ENCODE measurements around the gene APCDD1. TPM values are rescaled to one million over a fixed set of nuclear protein-coding genes. Genes with fewer than 3 reads are reported as not detected.
A peak's percentile ranks its signal among the peaks of the same experiment; 100 is the strongest.

Gene APCDD1
- total and polyA plus RNA-seq, 2 experiments from 2014 or later: 69.6 to 114 TPM

- H2AFZ ChIP-seq: no peak overlapping the region
Measured at GRCh38 chr18:10432781-10433180, 21.7 kb upstream of the APCDD1 start.

GRCh38 chr18:10436160-10436559, 18.3 kb upstream of the APCDD1 start:
- no peaks in the 10 kb centered on the region for H3K79me2 ChIP-seq
- H3K4me3 ChIP-seq: no peak overlapping the region
- H2AFZ ChIP-seq: no peak overlapping the region
- no peaks in the 10 kb centered on the region for H3K27me3 ChIP-seq
- H3K4me1 ChIP-seq (ENCODE audit: insufficient read depth): peaks cover 7% of the 10 kb centered on the region
- TF ChIP-seq EZH2 (IDR thresholded peaks at IDR 0.05; ENCODE audit: borderline replicate concordance) (no peak), CTCF (IDR thresholded peaks at IDR 0.05; ENCODE audit: poor library complexity) (no peak), EZH2phosphoT487 (IDR thresholded peaks at IDR 0.05; ENCODE audit: low read depth, severe bottlenecking, unreplicated experiment) (no peak)
- H3K4me2 ChIP-seq: no peak overlapping the region
- H3K9me2 ChIP-seq (replicated peaks; ENCODE audit: insufficient read depth): no peaks in the 10 kb centered on the region
- no peaks in the 10 kb centered on the region for H4K20me1 ChIP-seq (ENCODE audit: insufficient read depth, poor library complexity, severe bottlenecking)
- no peaks in the 10 kb centered on the region for H3K9me3 ChIP-seq (ENCODE audit: low read depth)
- no peaks in the 10 kb centered on the region for H3K36me3 ChIP-seq (replicated peaks; ENCODE audit: insufficient read depth, low read depth)
- DNase-seq (ENCODE audit: low spot score): no peak
- H3K27ac ChIP-seq: no peak overlapping the region
- WGBS (ENCODE audit: low lambda C conversion rate, missing lambda C conversion rate): 76% methylated on average over 3 of the region's 3 CpGs

More at GRCh38 chr18:10432781-10433180, 21.7 kb upstream of the APCDD1 start:
- TF ChIP-seq EZH2 (IDR thresholded peaks at IDR 0.05; ENCODE audit: borderline replicate concordance) (no peak), CTCF (IDR thresholded peaks at IDR 0.05; ENCODE audit: poor library complexity) (no peak), EZH2phosphoT487 (IDR thresholded peaks at IDR 0.05; ENCODE audit: low read depth, severe bottlenecking, unreplicated experiment) (no peak)
- H3K27me3 ChIP-seq: no peaks in the 10 kb centered on the region
- WGBS (ENCODE audit: low lambda C conversion rate, missing lambda C conversion rate): 65% methylated on average over 7 of the region's 7 CpGs
- no peaks in the 10 kb centered on the region for H3K36me3 ChIP-seq (replicated peaks; ENCODE audit: insufficient read depth, low read depth)
- H3K9me3 ChIP-seq (ENCODE audit: low read depth): no peaks in the 10 kb centered on the region
- H3K4me2 ChIP-seq: no peak overlapping the region
- H3K27ac ChIP-seq: no peak overlapping the region
- peaks cover 7% of the 10 kb centered on the region for H3K4me1 ChIP-seq (ENCODE audit: insufficient read depth)
- no peaks in the 10 kb centered on the region for H4K20me1 ChIP-seq (ENCODE audit: insufficient read depth, poor library complexity, severe bottlenecking)
- no peaks in the 10 kb centered on the region for H3K79me2 ChIP-seq
- DNase-seq (ENCODE audit: low spot score): peak; percentile 25
- no peaks in the 10 kb centered on the region for H3K9me2 ChIP-seq (replicated peaks; ENCODE audit: insufficient read depth)
- H3K4me3 ChIP-seq: no peak overlapping the region

GRCh38 chr18:10437837-10438236, 16.6 kb upstream of the APCDD1 start:
- no peak overlapping the region for H3K4me3 ChIP-seq
- H3K4me2 ChIP-seq: no peak overlapping the region
- H2AFZ ChIP-seq: no peak overlapping the region
- no peaks in the 10 kb centered on the region for H3K9me3 ChIP-seq (ENCODE audit: low read depth)
- TF ChIP-seq EZH2phosphoT487 (IDR thresholded peaks at IDR 0.05; ENCODE audit: low read depth, severe bottlenecking, unreplicated experiment) (no peak), EZH2 (IDR thresholded peaks at IDR 0.05; ENCODE audit: borderline replicate concordance) (no peak), CTCF (IDR thresholded peaks at IDR 0.05; ENCODE audit: poor library complexity) (peak; percentile 43)
- no peaks in the 10 kb centered on the region for H3K79me2 ChIP-seq
- H3K4me1 ChIP-seq (ENCODE audit: insufficient read depth): peaks cover 4% of the 10 kb centered on the region
- DNase-seq (ENCODE audit: low spot score): no peak
- H3K27ac ChIP-seq: no peak overlapping the region
- no peaks in the 10 kb centered on the region for H3K27me3 ChIP-seq
- H3K36me3 ChIP-seq (replicated peaks; ENCODE audit: insufficient read depth, low read depth): no peaks in the 10 kb centered on the region
- no peaks in the 10 kb centered on the region for H3K9me2 ChIP-seq (replicated peaks; ENCODE audit: insufficient read depth)
- H4K20me1 ChIP-seq (ENCODE audit: insufficient read depth, poor library complexity, severe bottlenecking): no peaks in the 10 kb centered on the region

GRCh38 chr18:10439898-10440297, 14.5 kb upstream of the APCDD1 start:
- Histone ChIP-seq H2AFZ (no peak overlapping the region), H3K9me2 (replicated peaks; ENCODE audit: insufficient read depth) (no peaks in the 10 kb centered on the region), H3K9me3 (ENCODE audit: low read depth) (no peaks in the 10 kb centered on the region), H3K4me1 (ENCODE audit: insufficient read depth) (peaks cover 5% of the 10 kb centered on the region), H3K4me3 (no peak overlapping the region), H3K27ac (no peak overlapping the region), H3K4me2 (no peak overlapping the region), H3K36me3 (replicated peaks; ENCODE audit: insufficient read depth, low read depth) (no peaks in the 10 kb centered on the region), H3K79me2 (no peaks in the 10 kb centered on the region), H4K20me1 (ENCODE audit: insufficient read depth, poor library complexity, severe bottlenecking) (no peaks in the 10 kb centered on the region), H3K27me3 (no peaks in the 10 kb centered on the region)
- no peak for DNase-seq (ENCODE audit: low spot score)
- TF ChIP-seq EZH2phosphoT487 (IDR thresholded peaks at IDR 0.05; ENCODE audit: low read depth, severe bottlenecking, unreplicated experiment) (no peak), EZH2 (IDR thresholded peaks at IDR 0.05; ENCODE audit: borderline replicate concordance) (no peak), CTCF (IDR thresholded peaks at IDR 0.05; ENCODE audit: poor library complexity) (no peak)
- 94% methylated on average over 8 of the region's 8 CpGs for WGBS (ENCODE audit: low lambda C conversion rate, missing lambda C conversion rate)

All from hepatocyte (in vitro differentiated cells).